GM19025 (cell line): ENCODE measurements around the gene MYO7A.

Experiments used
- ATAC-seq: cut with Tn5 transposase; IDR thresholded peaks from one replicate; pipeline ENCODE4 v1.9.1; 2021; ENCODE audit warnings: mild to moderate bottlenecking, low read depth, moderate library complexity; ENCODE audit not compliant: unreplicated experiment

The MYO7A gene

DNA sequence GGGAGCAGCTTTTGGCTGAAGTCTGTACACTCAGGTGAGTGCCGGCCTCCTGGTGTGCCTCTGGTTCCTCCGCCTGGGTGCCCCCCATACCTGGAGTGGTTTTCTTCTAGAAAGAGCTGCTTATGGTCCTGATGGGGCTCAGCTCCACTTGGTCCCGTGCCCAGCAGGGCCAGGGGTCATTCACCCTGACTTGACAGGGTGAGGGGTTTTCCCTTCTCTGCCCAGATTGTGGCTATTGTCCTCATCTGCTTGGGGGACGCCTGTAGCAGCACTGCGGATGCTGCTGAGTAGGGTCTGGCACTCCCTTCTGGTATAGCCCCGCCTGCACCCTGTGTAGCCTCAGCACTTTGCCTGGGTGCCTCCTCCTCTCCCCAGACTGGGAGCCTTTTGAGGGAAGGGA lies 17.2 kb upstream of the MYO7A start:
- ATAC-seq = no peak

DNA sequence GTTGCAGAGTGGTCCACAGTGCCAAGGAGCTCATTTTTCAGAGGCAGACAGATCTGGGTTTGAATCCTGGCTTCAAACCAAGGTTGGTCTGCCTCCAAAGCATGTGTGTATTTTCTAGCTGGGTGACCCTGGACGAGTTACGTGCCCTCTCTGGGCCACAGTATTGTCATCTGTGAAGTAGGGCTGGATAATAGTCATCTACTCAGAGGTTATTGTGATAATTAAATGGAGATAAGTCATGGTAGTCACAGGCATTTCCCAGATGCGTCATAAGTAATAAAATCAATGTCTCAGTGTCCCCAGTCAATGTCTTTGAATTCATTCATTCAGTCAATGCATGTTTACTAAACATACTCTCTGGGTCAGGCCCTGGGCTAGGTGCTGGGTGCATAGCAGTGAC lies 16.8 kb upstream of the MYO7A start:
- no peak for ATAC-seq

DNA sequence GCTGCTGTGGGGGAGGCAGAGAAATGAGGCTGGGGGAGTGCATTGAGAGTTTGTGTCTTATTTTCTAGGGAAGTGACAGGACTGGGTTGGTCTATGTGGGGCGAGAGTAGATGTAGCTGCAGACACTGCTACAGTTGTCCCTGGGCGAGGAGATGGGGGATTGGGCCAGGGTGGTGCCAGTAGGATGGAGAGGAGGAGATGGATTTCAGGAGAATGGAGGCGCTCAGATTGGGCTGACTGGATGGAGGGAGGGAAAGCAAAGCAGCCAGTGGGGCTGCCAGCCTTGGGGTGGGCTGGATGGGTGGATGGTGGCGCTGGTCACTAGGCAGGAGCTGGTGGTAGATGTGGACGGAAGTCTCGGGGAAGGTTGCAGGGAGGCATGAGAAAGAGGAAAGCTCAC lies 16.1 kb upstream of the MYO7A start:
- ATAC-seq = no peak

DNA sequence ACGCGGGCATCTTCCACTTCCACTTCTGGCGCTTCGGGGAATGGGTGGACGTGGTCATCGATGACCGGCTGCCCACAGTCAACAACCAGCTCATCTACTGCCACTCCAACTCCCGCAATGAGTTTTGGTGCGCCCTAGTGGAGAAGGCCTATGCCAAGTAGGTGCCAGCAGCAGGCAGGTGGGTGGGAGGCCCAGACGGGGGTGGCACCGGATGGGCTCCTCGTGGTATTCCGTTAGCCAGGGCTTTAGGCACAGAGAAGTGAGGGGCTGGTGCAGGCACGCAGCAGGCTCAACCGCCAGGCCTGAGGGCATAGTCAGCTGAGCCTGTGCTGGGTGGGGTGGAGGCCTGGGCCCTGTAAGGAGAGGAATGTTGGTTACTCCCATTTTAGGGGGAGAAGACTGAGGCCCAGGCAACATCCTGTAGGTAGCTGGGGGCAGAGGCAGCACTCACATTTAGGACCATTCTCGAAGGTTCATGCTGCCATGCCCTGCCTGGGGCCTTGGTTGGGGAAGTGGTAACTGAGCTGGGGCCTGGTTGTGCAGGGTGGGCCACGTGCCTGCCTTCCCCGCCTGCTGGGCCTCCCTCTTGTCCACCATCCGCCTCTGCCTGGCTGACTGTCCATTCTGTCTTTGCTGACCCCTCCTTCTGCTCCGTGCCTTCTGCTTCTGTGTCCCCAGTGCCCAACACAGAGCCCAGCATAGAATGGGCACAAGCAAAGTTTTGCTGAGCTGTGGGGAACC lies 15.2 kb upstream of the MYO7A start:
- no peak for ATAC-seq

DNA sequence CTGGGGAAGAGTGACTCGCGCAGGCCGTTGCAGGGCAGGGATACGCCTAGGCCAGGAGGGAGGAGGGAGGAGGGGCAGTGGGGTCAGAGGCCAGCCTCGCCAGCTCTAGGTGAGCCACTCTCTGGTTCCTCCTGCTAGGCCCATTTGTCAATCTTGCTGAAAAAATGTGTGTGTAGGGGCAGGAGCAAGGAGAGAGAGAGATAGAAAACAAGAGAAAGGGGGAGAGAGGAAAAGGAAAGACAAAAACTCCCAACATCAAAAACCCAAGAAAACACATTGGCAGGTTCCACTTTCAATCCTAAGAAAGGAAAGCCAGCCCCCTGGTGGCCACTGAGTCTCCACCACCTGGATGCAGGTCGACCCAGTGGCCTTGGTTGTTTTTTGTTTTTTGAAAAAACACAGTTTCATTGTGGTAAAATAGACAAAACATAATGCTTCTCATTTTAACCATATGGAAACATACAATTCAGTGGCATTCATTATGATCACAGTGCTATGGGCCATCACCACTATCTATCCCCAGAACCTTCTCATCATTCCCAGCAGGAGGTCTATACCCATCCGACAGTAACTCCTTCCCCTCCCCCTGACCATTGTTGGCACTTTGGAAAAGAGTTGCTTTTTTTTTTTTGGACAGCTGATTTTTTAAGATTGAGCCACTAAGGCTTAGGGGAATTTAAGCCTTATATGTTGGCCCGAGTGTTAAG lies 14.5 kb upstream of the MYO7A start:
- no peak for ATAC-seq

DNA sequence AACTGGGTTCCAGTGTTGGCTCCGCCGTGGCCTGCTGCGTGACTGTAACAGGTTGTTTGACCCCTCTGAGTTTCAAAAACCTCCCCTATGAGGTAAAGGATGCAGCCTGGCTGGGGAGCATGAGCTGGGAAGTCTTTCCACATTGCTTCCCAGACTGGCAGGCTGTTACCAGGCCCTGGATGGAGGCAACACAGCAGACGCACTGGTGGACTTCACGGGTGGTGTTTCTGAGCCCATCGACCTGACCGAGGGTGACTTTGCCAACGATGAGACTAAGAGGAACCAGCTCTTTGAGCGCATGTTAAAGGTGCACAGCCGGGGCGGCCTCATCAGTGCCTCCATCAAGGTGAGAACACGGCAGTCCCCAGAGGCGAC lies 14.0 kb upstream of the MYO7A start:
- ATAC-seq = no peak

DNA sequence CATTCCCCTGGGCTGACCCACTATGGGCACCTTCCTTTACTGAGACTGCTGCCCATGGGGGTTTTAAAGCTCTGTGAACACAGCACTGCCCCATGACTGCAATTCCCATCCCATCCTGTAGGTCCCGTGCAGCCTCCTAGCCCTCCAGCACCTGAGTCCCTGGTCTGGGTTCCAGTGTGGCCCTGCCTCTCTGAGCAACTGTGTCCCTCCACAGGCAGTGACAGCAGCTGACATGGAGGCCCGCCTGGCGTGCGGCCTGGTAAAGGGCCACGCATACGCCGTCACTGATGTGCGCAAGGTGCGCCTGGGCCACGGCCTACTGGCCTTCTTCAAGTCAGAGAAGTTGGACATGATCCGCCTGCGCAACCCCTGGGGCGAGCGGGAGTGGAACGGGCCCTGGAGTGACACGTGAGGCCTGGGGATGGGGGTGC lies 12.8 kb upstream of the MYO7A start:
- no peak for ATAC-seq

DNA sequence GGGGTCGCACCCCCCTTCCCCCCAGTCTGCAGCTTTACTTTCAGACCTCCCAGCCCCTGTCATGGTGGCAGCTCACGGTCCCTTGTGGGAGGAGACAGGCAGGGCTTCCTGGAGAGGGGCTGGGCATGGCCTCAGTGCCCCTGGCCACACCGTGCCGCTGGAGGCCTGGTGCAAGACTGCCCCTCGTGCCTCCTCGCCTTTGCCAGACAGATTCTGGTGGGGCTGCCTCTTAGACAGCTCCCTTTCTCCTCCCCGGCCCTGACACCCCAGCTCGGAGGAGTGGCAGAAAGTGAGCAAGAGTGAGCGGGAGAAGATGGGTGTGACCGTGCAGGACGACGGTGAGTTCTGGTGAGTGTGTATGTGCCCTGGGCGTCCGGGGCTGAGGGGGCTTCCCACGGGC lies 12.1 kb upstream of the MYO7A start:
- no peak for ATAC-seq

DNA sequence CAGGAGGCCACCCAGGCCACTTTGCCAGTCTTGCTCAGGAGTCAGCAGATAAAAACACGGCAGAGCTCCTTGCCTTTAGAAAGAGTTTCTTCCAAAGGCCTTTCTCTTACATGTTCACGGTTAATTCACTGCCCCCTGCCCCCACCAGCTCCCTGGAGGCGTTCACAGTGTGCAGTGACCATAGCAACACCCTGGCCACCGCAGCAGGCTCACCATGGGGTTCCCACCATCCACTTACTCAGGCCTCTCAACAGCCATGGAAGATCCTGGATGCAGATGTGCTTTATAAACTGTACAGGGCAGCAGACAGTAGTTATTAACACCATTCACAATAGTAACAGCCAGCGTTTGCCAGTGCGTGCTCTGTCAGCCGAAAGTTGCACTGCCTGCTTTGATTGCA lies 10.6 kb upstream of the MYO7A start:
- ATAC-seq = no peak

DNA sequence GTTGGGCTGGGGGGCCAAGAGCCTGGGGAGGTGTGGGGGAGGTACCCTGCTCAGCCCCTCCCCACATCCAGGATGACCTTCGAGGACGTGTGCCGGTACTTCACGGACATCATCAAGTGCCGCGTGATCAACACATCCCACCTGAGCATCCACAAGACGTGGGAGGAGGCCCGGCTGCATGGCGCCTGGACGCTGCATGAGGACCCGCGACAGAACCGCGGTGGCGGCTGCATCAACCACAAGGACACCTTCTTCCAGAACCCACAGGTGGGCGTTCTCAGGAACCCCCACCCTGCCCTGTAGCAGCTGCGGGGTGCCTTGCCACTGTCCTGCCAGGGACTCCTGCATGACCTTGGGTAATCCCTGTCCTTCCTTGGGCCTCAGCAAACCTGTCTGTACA lies 10.0 kb upstream of the MYO7A start:
- ATAC-seq = no peak

DNA sequence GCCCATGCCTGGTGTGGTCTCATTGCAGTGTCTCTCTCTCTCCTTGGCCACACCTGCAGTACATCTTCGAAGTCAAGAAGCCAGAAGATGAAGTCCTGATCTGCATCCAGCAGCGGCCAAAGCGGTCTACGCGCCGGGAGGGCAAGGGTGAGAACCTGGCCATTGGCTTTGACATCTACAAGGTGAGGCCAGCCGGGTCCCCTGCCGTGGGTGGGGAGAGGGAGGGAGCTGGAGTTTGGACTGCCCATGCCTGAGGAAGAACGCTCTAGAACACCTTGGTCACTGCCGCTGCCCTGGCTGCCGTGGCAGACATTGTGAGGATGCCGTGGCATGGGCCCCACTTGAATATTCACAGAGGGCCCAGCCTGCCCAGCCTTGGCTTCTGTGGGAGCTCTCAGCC lies 9.1 kb upstream of the MYO7A start:
- no peak for ATAC-seq

DNA sequence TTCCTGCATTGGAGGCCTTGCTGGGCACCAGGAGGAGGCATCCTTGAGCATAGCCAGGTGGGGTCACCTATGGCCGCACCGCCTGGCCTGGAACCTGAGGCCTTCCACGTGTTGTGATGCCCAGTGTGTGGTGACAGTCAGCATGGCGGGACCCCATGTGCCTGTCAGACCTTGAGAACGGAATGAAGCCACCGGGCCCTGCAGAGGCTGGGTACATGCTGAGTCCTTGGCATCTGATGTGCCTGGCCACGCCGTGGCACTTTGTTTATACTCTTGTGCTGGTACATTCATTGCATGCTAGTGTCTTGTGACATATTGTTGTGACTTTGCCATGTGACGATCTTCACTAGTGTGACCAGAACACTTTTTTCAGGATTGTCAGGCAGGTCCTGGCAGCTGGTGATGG lies 8.5 kb upstream of the MYO7A start:
- no peak for ATAC-seq

DNA sequence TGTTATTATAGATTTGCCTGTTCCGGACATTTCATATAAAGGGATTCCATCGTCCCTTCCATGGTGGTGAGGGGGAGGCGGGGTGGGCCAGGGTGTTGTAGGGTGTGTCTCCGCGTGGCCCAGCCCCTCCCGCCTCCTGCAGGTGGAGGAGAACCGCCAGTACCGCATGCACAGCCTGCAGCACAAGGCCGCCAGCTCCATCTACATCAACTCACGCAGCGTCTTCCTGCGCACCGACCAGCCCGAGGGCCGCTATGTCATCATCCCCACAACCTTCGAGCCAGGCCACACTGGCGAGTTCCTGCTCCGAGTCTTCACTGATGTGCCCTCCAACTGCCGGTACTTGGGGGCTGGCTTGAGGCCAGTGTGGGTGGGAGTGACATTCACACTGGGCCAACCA lies 7.5 kb upstream of the MYO7A start:
- ATAC-seq = no peak

DNA sequence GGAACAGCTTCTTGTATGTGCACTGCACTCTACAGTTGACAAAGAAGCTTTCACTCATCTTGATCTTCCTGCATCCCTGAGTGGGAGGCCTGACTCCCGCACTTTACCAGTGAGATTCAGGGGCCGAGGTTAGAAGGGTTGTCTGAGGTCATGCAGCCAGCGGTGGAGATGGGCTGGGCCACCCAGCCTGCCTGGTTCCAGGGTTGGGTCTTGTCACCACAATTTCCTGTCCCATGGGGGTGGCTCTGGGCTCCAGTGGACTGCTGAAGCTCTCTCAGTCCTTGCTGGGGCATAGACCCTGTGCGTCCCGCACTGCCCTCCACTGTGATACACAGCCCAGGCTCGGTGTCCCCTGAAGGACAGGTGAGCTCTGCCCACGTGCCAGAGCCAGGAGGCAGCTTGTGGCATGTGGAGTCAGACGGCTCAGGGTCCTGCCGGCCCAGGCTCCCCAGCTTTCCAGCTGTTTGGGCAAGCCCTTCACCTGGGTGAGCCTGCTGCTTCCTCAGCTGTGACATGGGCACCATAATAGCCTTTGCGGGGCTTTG lies 6.9 kb upstream of the MYO7A start:
- ATAC-seq = no peak

DNA sequence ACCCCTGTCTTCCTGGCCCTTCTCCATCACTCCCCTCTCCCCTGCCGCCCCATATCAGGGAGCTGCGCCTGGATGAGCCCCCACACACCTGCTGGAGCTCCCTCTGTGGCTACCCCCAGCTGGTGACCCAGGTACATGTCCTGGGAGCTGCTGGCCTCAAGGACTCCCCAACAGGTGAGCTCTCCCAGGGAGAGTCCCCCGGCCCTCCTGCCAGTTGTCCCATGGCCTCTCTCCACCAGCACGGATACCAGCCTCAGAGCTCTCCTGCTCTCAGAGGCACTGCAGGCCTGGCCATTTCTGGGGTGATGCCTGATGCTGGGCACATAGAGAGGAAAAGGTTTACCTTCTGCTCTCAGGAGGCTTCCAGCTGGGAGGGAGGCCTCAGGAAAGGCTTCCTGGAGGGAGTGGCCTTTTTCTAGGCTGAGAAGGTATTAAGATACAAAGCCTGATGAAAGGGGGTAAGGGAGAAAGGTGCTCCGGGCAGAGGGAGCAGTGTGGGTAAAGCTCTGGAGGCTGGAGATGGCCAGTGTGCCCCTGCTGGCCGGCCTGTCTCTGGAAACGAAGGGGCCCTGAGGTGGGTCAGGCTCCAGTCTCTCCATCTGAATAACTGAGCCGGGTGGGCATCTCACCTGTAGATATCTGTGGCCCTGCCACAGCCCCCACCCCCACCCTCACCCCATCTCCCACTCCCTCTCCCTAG lies 6.0 kb upstream of the MYO7A start:
- ATAC-seq = no peak

DNA sequence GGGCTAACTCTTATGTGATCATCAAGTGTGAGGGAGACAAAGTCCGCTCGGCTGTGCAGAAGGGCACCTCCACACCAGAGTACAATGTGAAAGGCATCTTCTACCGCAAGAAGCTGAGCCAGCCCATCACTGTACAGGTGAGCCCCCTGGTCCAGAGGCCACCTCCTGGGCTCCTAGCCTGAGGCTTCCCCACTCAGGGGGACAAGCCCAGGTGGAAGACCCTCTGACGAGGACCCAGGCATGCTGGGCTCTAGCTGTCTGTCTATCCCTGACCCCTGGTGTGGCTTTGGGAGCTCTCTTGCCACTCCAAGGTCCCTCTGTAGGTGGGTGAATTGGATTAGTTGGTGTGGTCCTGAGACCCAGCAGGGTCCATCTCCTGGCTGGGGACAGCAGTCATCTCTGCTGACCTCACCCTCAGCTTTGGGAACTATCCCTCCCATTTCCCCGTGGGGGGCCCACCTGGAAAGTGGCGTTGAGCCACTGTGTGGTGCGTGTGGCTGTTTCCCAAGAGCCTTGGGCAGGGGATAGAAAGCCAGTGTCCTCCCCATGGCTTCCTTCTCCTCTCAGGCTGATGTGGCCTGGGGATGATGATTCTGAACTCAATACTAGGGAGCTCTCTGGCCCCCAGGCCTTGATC lies 5.4 kb upstream of the MYO7A start:
- no peak for ATAC-seq

DNA sequence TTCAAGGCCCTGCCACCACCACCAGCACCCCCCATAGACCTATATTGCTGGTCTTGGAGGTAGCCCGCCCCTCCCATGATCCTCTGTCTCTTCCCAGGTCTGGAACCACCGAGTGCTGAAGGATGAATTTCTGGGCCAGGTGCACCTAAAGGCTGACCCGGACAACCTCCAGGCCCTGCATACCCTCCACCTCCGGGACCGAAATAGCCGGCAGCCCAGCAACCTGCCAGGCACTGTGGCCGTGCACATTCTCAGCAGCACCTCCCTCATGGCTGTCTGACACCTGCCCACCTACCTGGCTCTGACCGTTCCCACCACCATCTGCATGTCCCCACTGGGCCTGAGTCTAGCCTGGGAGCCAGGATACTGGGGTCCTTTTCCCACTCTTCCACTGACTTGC lies 4.5 kb upstream of the MYO7A start:
- ATAC-seq = no peak

DNA sequence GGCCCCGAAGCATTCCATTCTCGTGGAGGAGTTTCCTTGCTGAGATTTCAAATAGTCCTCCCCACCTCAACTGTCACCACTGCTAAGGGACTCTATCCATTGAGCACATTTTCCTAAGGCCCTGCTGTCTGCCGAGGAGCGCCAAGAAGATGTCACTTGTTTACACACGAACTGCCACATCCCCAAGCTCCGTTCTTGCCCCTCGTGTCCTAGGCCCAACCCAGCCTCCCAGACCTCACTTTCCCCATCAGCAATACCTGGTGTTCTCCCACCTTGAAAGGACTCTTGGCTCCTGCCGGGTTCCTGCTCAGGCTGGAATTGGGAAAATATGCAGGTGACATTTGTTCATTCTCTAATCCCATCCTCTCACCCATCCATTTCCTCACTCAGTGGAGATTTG lies 4.0 kb upstream of the MYO7A start:
- no peak for ATAC-seq

DNA sequence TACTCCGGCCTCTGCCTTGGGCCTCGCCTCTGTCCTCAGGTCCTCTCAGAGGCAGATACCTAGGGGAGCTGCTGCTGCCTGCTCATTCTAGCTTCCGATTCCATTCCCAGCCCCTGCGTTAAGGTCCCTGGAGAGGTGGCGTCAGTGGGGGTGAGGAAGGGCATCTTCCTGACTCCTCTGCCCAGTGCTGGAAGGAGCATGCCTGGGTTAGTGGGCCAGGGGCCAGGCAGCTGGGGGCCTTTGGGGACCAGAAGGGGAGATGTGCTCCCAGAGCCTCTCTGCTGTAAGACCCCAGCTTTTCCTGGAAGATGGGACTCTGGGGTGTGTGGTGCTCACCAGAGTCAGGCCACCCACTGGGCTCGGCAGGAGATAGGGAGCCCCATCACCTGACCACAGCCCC lies 3.6 kb upstream of the MYO7A start:
- ATAC-seq = no peak

DNA sequence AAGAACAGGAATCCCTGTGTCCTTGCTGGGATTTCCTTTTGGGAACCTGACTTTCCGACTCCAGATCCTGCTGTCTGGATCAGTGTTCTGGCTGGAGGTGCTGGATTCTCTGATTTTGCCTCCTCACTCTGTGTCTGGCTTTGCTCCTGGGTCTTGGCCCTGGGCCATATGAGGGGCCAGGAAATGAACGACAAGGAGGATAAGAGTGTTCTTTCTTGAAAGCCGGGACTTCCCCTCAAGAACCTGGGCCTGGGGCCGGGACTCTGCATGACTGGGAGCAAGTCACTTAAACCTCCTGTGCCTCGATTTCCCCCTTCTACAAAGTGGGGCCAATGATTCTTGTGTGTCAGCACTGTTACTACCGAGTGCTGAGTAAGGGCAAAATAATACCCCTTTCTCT lies 2.9 kb upstream of the MYO7A start:
- no peak for ATAC-seq

DNA sequence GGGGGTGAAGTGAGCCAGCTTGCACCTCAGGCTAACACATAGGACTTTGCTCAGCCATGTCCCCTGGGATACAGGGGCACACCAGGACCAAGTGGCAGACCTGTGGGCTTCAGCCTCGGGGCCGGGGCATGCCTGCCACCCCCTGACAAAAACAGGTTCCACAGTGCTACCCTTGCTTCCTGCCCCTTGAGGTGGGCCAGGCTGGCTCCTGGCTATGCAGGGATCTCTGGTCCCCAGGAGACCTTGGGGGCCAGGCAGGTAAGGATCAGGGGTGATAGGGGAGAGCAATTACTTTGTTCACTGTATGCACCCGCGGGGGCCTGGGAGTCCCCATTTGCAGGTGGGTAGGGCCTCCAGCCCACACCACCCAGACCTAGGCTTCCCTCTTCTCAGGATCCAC lies 2.4 kb upstream of the MYO7A start:
- no peak for ATAC-seq
